MCF 10A (cell line): ENCODE results near the gene ANO4. TPM values are rescaled to one million over a fixed set of nuclear protein-coding genes. Genes with fewer than 3 reads are reported as not detected.

Source experiments
- BruUV-seq: library from RNA; stranded (reverse); fragments of 400-500 nt; replicated peaks from 2 replicates; lab custom pipeline; 2021; lab: Mats Ljungman, UMichigan
- CTCF ChIA-PET: fragments of 300-600 bp; sonication (Branson Sonifier 250); formaldehyde crosslinking; extraction: SDS; loops from one replicate; lab custom pipeline; 2021; ENCODE audit warnings: antibody characterized with exemption, inconsistent platforms; lab: Yijun Ruan, JAX
- POLR2A ChIA-PET: fragments of 300-600, 350-650 bp; sonication (Branson Sonifier 250); formaldehyde crosslinking; extraction: SDS; loops from one replicate; lab custom pipeline; 2020; ENCODE audit warnings: antibody characterized with exemption, inconsistent platforms; lab: Yijun Ruan, JAX
- DNase-seq: peaks from one replicate; pipeline ENCODE4 v3.0.0-alpha.2; 2018; ENCODE audit not compliant: unreplicated experiment
- H3K27ac Mint-ChIP-seq: one replicate; pipeline ENCODE4 v1.8.0; 2022; ENCODE audit warnings: mild to moderate bottlenecking, low read depth, mixed read lengths; ENCODE audit not compliant: unreplicated experiment
- H3K27me3 Mint-ChIP-seq: one replicate; pipeline ENCODE4 v1.8.0; 2022; ENCODE audit warnings: mixed read lengths; ENCODE audit not compliant: insufficient read depth, unreplicated experiment
- H3K36me3 Mint-ChIP-seq: one replicate; pipeline ENCODE4 v1.8.0; 2022; ENCODE audit warnings: mild to moderate bottlenecking, moderate library complexity, mixed read lengths; ENCODE audit not compliant: insufficient read depth, unreplicated experiment
- H3K4me1 Mint-ChIP-seq: one replicate; pipeline ENCODE4 v1.8.0; 2022; ENCODE audit warnings: mixed read lengths; ENCODE audit not compliant: insufficient read depth, unreplicated experiment
- H3K4me3 Mint-ChIP-seq: one replicate; pipeline ENCODE4 v1.8.0; 2022; ENCODE audit warnings: mild to moderate bottlenecking, moderate library complexity, mixed read lengths; ENCODE audit not compliant: unreplicated experiment
- H3K9me3 Mint-ChIP-seq: one replicate; pipeline ENCODE4 v1.8.0; 2022; ENCODE audit warnings: mixed read lengths; ENCODE audit not compliant: unreplicated experiment
- intact Hi-C: fragments of 100-400 bp; cut with micrococcal nuclease; formaldehyde crosslinking; loops from 2 replicates; pipeline ENCODE4 v1.14.1; 2022
- total RNA-seq: library from RNA; stranded (reverse); gene quantifications from 2 replicates; pipeline ENCODE4 v1.2.3, GENCODE V29; 2022
- TF ChIP-seq, protein P1 (sequence below): fragments of 200-600 bp; IDR thresholded peaks from one replicate; pipeline ENCODE4 v1.8.0; 2022; ENCODE audit warnings: antibody characterized with exemption, mild to moderate bottlenecking; ENCODE audit not compliant: unreplicated experiment

ANO4 gene
- total RNA-seq, 1 experiment from 2014 or later: 0.91 TPM

DNA sequence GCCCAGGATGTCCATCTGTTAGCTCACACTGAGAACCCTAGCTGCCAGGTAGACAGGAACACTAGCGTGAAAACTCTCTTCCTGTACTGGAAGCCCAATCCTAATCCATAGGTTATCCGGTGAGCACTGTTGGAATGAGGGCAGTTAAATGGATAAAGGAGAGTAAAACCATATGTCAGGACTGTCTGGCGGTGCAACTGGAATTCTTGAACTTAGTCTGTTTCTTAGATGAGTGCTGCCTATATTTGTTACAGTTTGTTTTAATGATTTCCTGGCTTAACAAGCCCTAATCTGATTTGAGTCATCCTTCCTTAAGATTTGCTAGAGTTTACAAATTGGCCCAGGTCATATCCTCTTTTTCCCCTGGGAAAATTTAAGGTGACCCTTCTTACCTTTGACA is 104.7 kb downstream of the ANO4 start:
- no TSS peak for BruUV-seq
- TF ChIP-seq, protein P1, sequence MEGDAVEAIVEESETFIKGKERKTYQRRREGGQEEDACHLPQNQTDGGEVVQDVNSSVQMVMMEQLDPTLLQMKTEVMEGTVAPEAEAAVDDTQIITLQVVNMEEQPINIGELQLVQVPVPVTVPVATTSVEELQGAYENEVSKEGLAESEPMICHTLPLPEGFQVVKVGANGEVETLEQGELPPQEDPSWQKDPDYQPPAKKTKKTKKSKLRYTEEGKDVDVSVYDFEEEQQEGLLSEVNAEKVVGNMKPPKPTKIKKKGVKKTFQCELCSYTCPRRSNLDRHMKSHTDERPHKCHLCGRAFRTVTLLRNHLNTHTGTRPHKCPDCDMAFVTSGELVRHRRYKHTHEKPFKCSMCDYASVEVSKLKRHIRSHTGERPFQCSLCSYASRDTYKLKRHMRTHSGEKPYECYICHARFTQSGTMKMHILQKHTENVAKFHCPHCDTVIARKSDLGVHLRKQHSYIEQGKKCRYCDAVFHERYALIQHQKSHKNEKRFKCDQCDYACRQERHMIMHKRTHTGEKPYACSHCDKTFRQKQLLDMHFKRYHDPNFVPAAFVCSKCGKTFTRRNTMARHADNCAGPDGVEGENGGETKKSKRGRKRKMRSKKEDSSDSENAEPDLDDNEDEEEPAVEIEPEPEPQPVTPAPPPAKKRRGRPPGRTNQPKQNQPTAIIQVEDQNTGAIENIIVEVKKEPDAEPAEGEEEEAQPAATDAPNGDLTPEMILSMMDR: no peak
- Mint-ChIP-seq H3K36me3 (no peaks in the 10 kb centered on the region), H3K27ac (no peak overlapping the region), H3K4me1 (no peaks in the 10 kb centered on the region), H3K4me3 (no peak overlapping the region), H3K9me3 (peaks cover 12% of the 10 kb centered on the region), H3K27me3 (no peaks in the 10 kb centered on the region)
- intact Hi-C loops: no loop called here
- CTCF ChIA-PET: no interaction called here
- POLR2A ChIA-PET: no interaction called here
- no peak for DNase-seq

DNA sequence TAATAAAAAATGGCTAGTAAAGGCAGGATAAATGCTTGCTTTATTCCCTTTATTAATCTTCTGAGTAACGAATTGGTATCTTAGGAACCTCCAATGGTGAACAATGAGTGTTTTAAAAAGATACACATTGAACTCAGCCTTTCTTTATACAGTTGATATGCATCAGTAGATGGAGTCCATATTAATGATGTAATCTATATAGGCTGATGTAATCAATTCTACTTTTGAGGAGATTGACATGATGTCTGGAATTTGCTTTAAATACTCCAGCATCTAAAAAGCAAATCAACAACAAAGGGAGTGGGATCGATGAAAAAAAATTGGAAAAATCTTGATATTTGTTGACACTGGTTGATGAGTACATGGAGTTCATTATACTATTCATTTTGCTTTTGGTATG is 106.2 kb downstream of the ANO4 start:
- intact Hi-C loops: no loop called here
- no peaks in the 10 kb centered on the region for H3K27me3 Mint-ChIP-seq
- TF ChIP-seq, protein P1: no peak
- CTCF ChIA-PET: no interaction called here
- peaks cover 12% of the 10 kb centered on the region for H3K9me3 Mint-ChIP-seq
- H3K4me1 Mint-ChIP-seq: no peaks in the 10 kb centered on the region
- POLR2A ChIA-PET: no interaction called here
- no peaks in the 10 kb centered on the region for H3K36me3 Mint-ChIP-seq
- no peak for DNase-seq
- BruUV-seq: no TSS peak
- H3K27ac Mint-ChIP-seq: no peak overlapping the region
- no peak overlapping the region for H3K4me3 Mint-ChIP-seq

DNA sequence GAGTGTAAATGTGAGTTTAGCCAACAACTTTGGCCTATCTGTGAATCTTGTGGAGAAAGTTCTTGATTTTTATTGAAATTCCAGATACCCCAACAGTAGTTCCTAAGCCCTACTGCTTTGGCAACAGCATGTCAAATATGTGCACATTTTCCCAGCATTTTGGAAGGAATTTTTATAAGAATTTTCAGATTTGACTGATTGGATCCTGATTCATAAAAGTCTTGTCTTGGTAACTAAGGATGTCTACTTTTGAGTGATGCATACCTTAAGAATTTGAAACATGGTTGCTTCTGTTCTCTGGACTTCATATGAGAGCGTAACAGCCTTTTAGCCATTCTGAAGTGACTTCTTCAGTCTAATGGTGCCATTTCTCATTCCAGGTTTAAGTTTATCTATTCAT is 106.7 kb downstream of the ANO4 start:
- no peaks in the 10 kb centered on the region for H3K4me1 Mint-ChIP-seq
- TF ChIP-seq, protein P1: no peak
- intact Hi-C loops: no loop called here
- CTCF ChIA-PET: no interaction called here
- H3K27ac Mint-ChIP-seq: no peak overlapping the region
- no peaks in the 10 kb centered on the region for H3K27me3 Mint-ChIP-seq
- H3K4me3 Mint-ChIP-seq: no peak overlapping the region
- POLR2A ChIA-PET: no interaction called here
- BruUV-seq: no TSS peak
- H3K9me3 Mint-ChIP-seq: peaks cover 12% of the 10 kb centered on the region
- no peaks in the 10 kb centered on the region for H3K36me3 Mint-ChIP-seq
- no peak for DNase-seq

DNA sequence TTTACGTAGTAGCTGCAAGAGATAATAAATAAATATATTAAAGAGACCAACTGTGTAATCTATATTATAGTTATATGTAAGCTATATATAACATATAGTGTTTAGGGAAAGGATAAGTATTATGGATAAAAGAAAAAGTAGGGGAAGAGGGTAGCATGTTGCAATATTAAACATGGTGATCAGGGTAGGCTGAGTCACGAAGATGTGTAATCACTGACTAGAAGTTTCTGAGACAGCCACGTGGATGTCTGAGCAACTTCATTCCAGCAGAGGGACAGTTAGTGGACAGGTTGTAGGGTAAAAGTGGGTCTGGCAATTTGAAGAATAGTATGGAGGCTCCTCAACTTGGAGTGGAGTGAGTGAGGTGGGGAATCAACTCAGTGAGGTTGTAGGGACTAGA is 109.7 kb downstream of the ANO4 start:
- BruUV-seq: no TSS peak
- Mint-ChIP-seq H3K36me3 (no peaks in the 10 kb centered on the region), H3K27ac (no peak overlapping the region), H3K4me3 (no peak overlapping the region), H3K4me1 (no peaks in the 10 kb centered on the region), H3K27me3 (no peaks in the 10 kb centered on the region), H3K9me3 (peaks cover 12% of the 10 kb centered on the region)
- TF ChIP-seq, protein P1: no peak
- POLR2A ChIA-PET: no interaction called here
- CTCF ChIA-PET: interaction anchor here (0.8 to 1.7 kb wide), 2 partner anchors 13 to 115 kb away, joined by 3 to 4 read pairs; no protein-coding TSS in a partner anchor
- DNase-seq: peak; percentile 8
- intact Hi-C loops: no loop called here
